AG08396 (cell line): ENCODE data around the gene TBC1D9B.

Experiments used
- DNase-seq: peaks from one replicate; pipeline ENCODE4 v3.0.0; 2012; ENCODE audit warnings: low spot score, mixed read lengths

Gene TBC1D9B

GRCh38 chr5:179907556-179908324 lies at the start of gene TBC1D9B:
Gene TBC1D9B (minus strand): TSS chr5:179907897. CDS start chr5:179907821, 76 bp downstream.
- DNase-seq, result peak; percentile 94

GRCh38 chr5:179955630-179956029 lies 47.9 kb upstream of the TBC1D9B start:
- no peak for DNase-seq

- no peak for DNase-seq
Observed at GRCh38 chr5:179955062-179955461, 47.4 kb upstream of the TBC1D9B start.

- DNase-seq, result no peak
Observed at GRCh38 chr5:179954434-179954833, 46.7 kb upstream of the TBC1D9B start.

GRCh38 chr5:179953987-179954386 lies 46.3 kb upstream of the TBC1D9B start:
- DNase-seq, result no peak

GRCh38 chr5:179936976-179937681 lies 29.4 kb upstream of the TBC1D9B start:
- no peak for DNase-seq

- DNase-seq, result no peak
Observed at GRCh38 chr5:179930788-179931473, 23.2 kb upstream of the TBC1D9B start.

GRCh38 chr5:179927824-179928223 lies 20.1 kb upstream of the TBC1D9B start:
- no peak for DNase-seq

- no peak for DNase-seq
Observed at GRCh38 chr5:179926657-179927056, 19.0 kb upstream of the TBC1D9B start.

GRCh38 chr5:179923436-179923835 lies 15.7 kb upstream of the TBC1D9B start:
- no peak for DNase-seq

- DNase-seq, result no peak
Observed at GRCh38 chr5:179920175-179920574, 12.5 kb upstream of the TBC1D9B start.

GRCh38 chr5:179919487-179920060 lies 11.9 kb upstream of the TBC1D9B start:
- DNase-seq, result no peak

GRCh38 chr5:179918742-179919486 lies 11.2 kb upstream of the TBC1D9B start:
- DNase-seq, result no peak

- DNase-seq, result no peak
Observed at GRCh38 chr5:179916523-179916922, 8.8 kb upstream of the TBC1D9B start.

GRCh38 chr5:179915406-179915935 lies 7.8 kb upstream of the TBC1D9B start:
- no peak for DNase-seq

GRCh38 chr5:179914032-179914755 lies 6.5 kb upstream of the TBC1D9B start:
- DNase-seq, result peak; percentile 41

GRCh38 chr5:179913461-179913860 lies 5.8 kb upstream of the TBC1D9B start:
- DNase-seq, result no peak

GRCh38 chr5:179912951-179913350 lies 5.3 kb upstream of the TBC1D9B start:
- DNase-seq, result no peak

GRCh38 chr5:179912386-179912785 lies 4.7 kb upstream of the TBC1D9B start:
- no peak for DNase-seq

GRCh38 chr5:179909224-179909623 lies 1.5 kb upstream of the TBC1D9B start:
- no peak for DNase-seq

- DNase-seq, result no peak
Observed at GRCh38 chr5:179908528-179908927, 831 bp upstream of the TBC1D9B start.
